ENCODE data around the gene STK31.

STK31 gene

DNA sequence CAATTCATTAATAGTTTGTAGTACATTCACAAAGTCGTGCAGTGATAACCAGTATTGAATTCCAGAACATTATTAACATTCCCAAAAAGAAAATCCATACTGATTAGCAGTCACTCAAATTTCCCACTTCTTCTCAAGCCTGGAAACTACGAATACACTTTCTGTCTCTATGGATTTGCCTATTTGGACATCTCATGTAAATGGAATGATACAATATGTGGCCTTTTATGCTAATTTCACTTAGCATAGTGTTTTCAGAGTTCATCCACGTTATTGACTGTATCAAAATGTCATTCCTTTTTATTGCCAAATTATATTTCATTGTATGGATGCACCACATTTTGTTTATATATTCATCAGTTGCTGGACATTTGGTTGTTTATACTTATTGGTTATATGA lies 78.8 kb downstream of the STK31 start:
- Histone ChIP-seq H3K9ac (ENCODE audit: low read depth, low read length, poor library complexity, severe bottlenecking) (no peak overlapping the region), H3K4me3 (ENCODE audit: low read length, poor library complexity, severe bottlenecking) (no peak overlapping the region), H2AFZ (ENCODE audit: low read length) (no peak overlapping the region), H3K4me1 (ENCODE audit: insufficient read depth, low read length, poor library complexity, severe bottlenecking) (no peaks in the 10 kb centered on the region), H3F3A (ENCODE audit: low read depth) (no peaks in the 10 kb centered on the region), H3K4me2 (ENCODE audit: low read depth, low read length, poor library complexity, severe bottlenecking) (no peak overlapping the region), H3K27me3 (ENCODE audit: insufficient read depth, low read length, poor library complexity, severe bottlenecking) (no peaks in the 10 kb centered on the region), H3K9me2 (replicated peaks; ENCODE audit: low read depth, low read length) (no peaks in the 10 kb centered on the region), H3K79me2 (ENCODE audit: insufficient read depth, low read length) (no peaks in the 10 kb centered on the region), H3K36me3 (ENCODE audit: insufficient read depth, low read length) (no peaks in the 10 kb centered on the region), H4K20me1 (ENCODE audit: insufficient read depth, low read length, poor library complexity, severe bottlenecking) (no peaks in the 10 kb centered on the region), H3K9me3 (ENCODE audit: insufficient read depth, low read depth, low read length) (no peaks in the 10 kb centered on the region)
- no peak for TF ChIP-seq EZH2phosphoT487 (IDR thresholded peaks at IDR 0.05; ENCODE audit: borderline replicate concordance)
- TF ChIP-seq, protein P1, sequence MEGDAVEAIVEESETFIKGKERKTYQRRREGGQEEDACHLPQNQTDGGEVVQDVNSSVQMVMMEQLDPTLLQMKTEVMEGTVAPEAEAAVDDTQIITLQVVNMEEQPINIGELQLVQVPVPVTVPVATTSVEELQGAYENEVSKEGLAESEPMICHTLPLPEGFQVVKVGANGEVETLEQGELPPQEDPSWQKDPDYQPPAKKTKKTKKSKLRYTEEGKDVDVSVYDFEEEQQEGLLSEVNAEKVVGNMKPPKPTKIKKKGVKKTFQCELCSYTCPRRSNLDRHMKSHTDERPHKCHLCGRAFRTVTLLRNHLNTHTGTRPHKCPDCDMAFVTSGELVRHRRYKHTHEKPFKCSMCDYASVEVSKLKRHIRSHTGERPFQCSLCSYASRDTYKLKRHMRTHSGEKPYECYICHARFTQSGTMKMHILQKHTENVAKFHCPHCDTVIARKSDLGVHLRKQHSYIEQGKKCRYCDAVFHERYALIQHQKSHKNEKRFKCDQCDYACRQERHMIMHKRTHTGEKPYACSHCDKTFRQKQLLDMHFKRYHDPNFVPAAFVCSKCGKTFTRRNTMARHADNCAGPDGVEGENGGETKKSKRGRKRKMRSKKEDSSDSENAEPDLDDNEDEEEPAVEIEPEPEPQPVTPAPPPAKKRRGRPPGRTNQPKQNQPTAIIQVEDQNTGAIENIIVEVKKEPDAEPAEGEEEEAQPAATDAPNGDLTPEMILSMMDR (conservative IDR thresholded peaks at IDR 0.05; ENCODE audit: low read length): no peak

DNA sequence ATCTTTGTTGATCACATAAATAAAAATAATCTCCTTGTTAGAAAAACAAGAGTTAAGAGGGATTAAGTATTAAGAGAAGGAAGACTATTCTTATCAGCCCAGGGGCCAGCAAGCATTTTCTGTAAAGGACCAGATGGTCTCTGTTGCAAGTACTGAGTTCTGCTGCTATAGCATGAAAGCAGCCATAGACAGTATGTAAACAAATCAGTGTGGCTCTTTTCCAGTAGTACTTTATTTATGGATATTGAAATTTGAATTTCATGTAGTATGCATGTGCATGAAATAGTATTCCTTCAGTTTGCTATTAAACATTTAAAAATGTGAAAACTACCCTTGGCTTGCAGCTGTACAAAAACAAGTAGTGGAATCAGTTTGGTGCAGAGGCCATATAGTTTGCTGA lies 81.7 kb downstream of the STK31 start:
- TF ChIP-seq, protein P1 (conservative IDR thresholded peaks at IDR 0.05; ENCODE audit: low read length): no peak
- no peak for TF ChIP-seq EZH2phosphoT487 (IDR thresholded peaks at IDR 0.05; ENCODE audit: borderline replicate concordance)
- no peaks in the 10 kb centered on the region for H3K9me2 ChIP-seq (replicated peaks; ENCODE audit: low read depth, low read length)
- H3K4me1 ChIP-seq (ENCODE audit: insufficient read depth, low read length, poor library complexity, severe bottlenecking): no peaks in the 10 kb centered on the region
- no peak overlapping the region for H3K9ac ChIP-seq (ENCODE audit: low read depth, low read length, poor library complexity, severe bottlenecking)
- no peak overlapping the region for H3K4me2 ChIP-seq (ENCODE audit: low read depth, low read length, poor library complexity, severe bottlenecking)
- H3F3A ChIP-seq (ENCODE audit: low read depth): no peaks in the 10 kb centered on the region
- H4K20me1 ChIP-seq (ENCODE audit: insufficient read depth, low read length, poor library complexity, severe bottlenecking): no peaks in the 10 kb centered on the region
- no peaks in the 10 kb centered on the region for H3K79me2 ChIP-seq (ENCODE audit: insufficient read depth, low read length)
- no peak overlapping the region for H2AFZ ChIP-seq (ENCODE audit: low read length)
- peaks cover 14% of the 10 kb centered on the region; the same call in 1 of the 2 replicates for H3K9me3 ChIP-seq (ENCODE audit: insufficient read depth, low read depth, low read length)
- H3K27me3 ChIP-seq (ENCODE audit: insufficient read depth, low read length, poor library complexity, severe bottlenecking): no peaks in the 10 kb centered on the region
- no peak overlapping the region for H3K4me3 ChIP-seq (ENCODE audit: low read length, poor library complexity, severe bottlenecking)
- no peaks in the 10 kb centered on the region for H3K36me3 ChIP-seq (ENCODE audit: insufficient read depth, low read length)

- no peak for TF ChIP-seq EZH2phosphoT487 (IDR thresholded peaks at IDR 0.05; ENCODE audit: borderline replicate concordance)
- TF ChIP-seq, protein P1 (conservative IDR thresholded peaks at IDR 0.05; ENCODE audit: low read length): no peak
- H3K9ac ChIP-seq (ENCODE audit: low read depth, low read length, poor library complexity, severe bottlenecking): no peak overlapping the region
- H3K4me2 ChIP-seq (ENCODE audit: low read depth, low read length, poor library complexity, severe bottlenecking): no peak overlapping the region
These were observed 92.8 kb downstream of the STK31 start for GRCh38 chr7:23802720-23803397.

More at GRCh38 chr7:23802720-23803397, 92.8 kb downstream of the STK31 start:
- Histone ChIP-seq H3K9me3 (ENCODE audit: insufficient read depth, low read depth, low read length) (no peaks in the 10 kb centered on the region), H3K4me3 (ENCODE audit: low read length, poor library complexity, severe bottlenecking) (no peak overlapping the region), H4K20me1 (ENCODE audit: insufficient read depth, low read length, poor library complexity, severe bottlenecking) (no peaks in the 10 kb centered on the region), H3K9me2 (replicated peaks; ENCODE audit: low read depth, low read length) (no peaks in the 10 kb centered on the region), H3F3A (ENCODE audit: low read depth) (no peaks in the 10 kb centered on the region), H3K27me3 (ENCODE audit: insufficient read depth, low read length, poor library complexity, severe bottlenecking) (no peaks in the 10 kb centered on the region), H3K4me1 (ENCODE audit: insufficient read depth, low read length, poor library complexity, severe bottlenecking) (no peaks in the 10 kb centered on the region), H2AFZ (ENCODE audit: low read length) (no peak overlapping the region), H3K79me2 (ENCODE audit: insufficient read depth, low read length) (no peaks in the 10 kb centered on the region), H3K36me3 (ENCODE audit: insufficient read depth, low read length) (no peaks in the 10 kb centered on the region)
